OCI-LY7 (cell line): ENCODE measurements around the gene NKAIN2.

ENCODE experiments used
- EZH2phosphoT487 ChIP-seq: fragments of 200-600 bp; sonication (generic); IDR thresholded peaks from 2 replicates; pipeline ENCODE4 v1.6.1; 2018; ENCODE audit warnings: low read depth, borderline replicate concordance, mild to moderate bottlenecking, mixed run types, antibody characterized with exemption, low read length, moderate library complexity, mixed read lengths
- TF ChIP-seq, protein P1 (sequence below): fragments of 200-600 bp; sonication (generic); conservative IDR thresholded peaks from 2 replicates; pipeline ENCODE4 v1.5.1; 2014; ENCODE audit warnings: mild to moderate bottlenecking, antibody characterized with exemption, low read length, moderate library complexity, mixed read lengths

DNA sequence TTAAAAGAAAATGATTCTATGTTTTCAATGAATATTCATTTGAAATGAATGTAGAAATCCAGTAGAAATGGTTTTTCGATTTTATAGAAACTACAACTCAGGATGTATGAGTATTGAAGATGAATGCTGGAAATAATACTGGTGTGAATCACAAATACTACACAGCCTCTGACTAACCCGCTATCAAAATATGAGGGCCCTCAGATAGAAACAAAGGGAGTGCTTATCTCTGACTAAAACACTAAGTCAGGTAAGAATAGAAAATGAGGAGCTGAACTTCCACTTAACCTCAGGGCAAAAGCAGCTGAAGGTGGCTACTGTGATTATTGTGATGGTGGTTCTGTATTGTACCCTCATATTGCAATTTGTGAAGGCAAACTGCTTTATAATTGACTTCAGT, 937.7 kb downstream of the NKAIN2 start:
- TF ChIP-seq, protein P1, sequence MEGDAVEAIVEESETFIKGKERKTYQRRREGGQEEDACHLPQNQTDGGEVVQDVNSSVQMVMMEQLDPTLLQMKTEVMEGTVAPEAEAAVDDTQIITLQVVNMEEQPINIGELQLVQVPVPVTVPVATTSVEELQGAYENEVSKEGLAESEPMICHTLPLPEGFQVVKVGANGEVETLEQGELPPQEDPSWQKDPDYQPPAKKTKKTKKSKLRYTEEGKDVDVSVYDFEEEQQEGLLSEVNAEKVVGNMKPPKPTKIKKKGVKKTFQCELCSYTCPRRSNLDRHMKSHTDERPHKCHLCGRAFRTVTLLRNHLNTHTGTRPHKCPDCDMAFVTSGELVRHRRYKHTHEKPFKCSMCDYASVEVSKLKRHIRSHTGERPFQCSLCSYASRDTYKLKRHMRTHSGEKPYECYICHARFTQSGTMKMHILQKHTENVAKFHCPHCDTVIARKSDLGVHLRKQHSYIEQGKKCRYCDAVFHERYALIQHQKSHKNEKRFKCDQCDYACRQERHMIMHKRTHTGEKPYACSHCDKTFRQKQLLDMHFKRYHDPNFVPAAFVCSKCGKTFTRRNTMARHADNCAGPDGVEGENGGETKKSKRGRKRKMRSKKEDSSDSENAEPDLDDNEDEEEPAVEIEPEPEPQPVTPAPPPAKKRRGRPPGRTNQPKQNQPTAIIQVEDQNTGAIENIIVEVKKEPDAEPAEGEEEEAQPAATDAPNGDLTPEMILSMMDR = no peak
- no peak for TF ChIP-seq EZH2phosphoT487
